GM12878 (cell line): ENCODE results near the gene KBTBD13. TPM values are rescaled to one million over a fixed set of nuclear protein-coding genes. Genes with fewer than 3 reads are reported as not detected.

Experiments used
- ATAC-seq: fragments of 200-7000 bp; cut with Tn5 transposase; 3 replicates; pipeline ENCODE4 v1.9.1; 2020; ENCODE audit warnings: mild to moderate bottlenecking, moderate library complexity
- BruUV-seq: library from RNA; stranded (reverse); fragments of 400-500 nt; replicated peaks from 2 replicates; lab custom pipeline; 2021; lab: Mats Ljungman, UMichigan
- CTCF ChIA-PET: fragments of 300-600 bp; sonication (Branson Sonifier 250); formaldehyde crosslinking; extraction: SDS; loops from one replicate; lab custom pipeline; 2021; ENCODE audit warnings: inconsistent platforms; lab: Yijun Ruan, JAX
- POLR2A ChIA-PET: fragments of 350-600 bp; formaldehyde crosslinking; extraction: SDS; loops from one replicate; lab custom pipeline; 2021; ENCODE audit warnings: inconsistent platforms; lab: Charles Lee
- RAD21 ChIA-PET: fragments of 300-600 bp; sonication (Branson Sonifier 250); formaldehyde crosslinking; loops from one replicate; lab custom pipeline; 2023; ENCODE audit warnings: antibody characterized with exemption; ENCODE audit not compliant: unreplicated experiment; lab: Charles Lee
- SMC1A ChIA-PET: fragments of 300-600 bp; sonication (Branson Sonifier 250); formaldehyde crosslinking; loops from one replicate; lab custom pipeline; 2023; ENCODE audit not compliant: unreplicated experiment, uncharacterized antibody; lab: Charles Lee
- DNase-seq: peaks from one replicate; pipeline ENCODE4 v3.0.0-alpha.2; 2011; ENCODE audit warnings: low read depth, low spot score
- FAIRE-seq: peaks from 3 replicates; lab custom pipeline; 2011; peaks lifted over from hg19 to GRCh38; lab: Jason Lieb, UNC
- H2AFZ ChIP-seq: 2 replicates; pipeline ENCODE4 v1.6.0; 2011; ENCODE audit warnings: low read depth, low read length, control low read depth; ENCODE audit not compliant: control insufficient read depth
- H3K27ac ChIP-seq: 2 replicates; pipeline ENCODE4 v1.5.1; 2011; ENCODE audit warnings: control low read depth; ENCODE audit not compliant: control insufficient read depth, insufficient read depth
- H3K27me3 ChIP-seq, 2 experiments: replicated peaks in 1 of 2; 2 replicates each; pipeline versions ENCODE4 v1.6.0 to v1.6.1; 2011; ENCODE audit warnings: low read length in 1 of 2; ENCODE audit not compliant: control insufficient read depth in 2 of 2, insufficient read depth in 2 of 2
- H3K36me3 ChIP-seq, 2 experiments: 2 replicates each; pipeline ENCODE4 v1.5.1; 2011; ENCODE audit warnings: low read length in 1 of 2; ENCODE audit not compliant: control insufficient read depth in 2 of 2, insufficient read depth in 2 of 2
- H3K4me1 ChIP-seq: 2 replicates; pipeline ENCODE4 v1.6.1; 2011; ENCODE audit warnings: mild to moderate bottlenecking, low read length, moderate library complexity, mixed read lengths; ENCODE audit not compliant: control insufficient read depth, insufficient read depth
- H3K4me2 ChIP-seq: 2 replicates; pipeline ENCODE4 v1.6.0; 2011; ENCODE audit warnings: control low read depth; ENCODE audit not compliant: control insufficient read depth, insufficient read depth
- H3K4me3 ChIP-seq: fragments of 200-600 bp; sonication (generic); 2 replicates; pipeline ENCODE4 v1.5.1; 2016
- H3K79me2 ChIP-seq: 2 replicates; pipeline ENCODE4 v1.6.0; 2011; ENCODE audit warnings: low read length; ENCODE audit not compliant: control insufficient read depth, insufficient read depth
- H3K9ac ChIP-seq: 2 replicates; pipeline ENCODE4 v1.8.0; 2011; ENCODE audit warnings: low read length, control low read depth, mixed read lengths; ENCODE audit not compliant: control insufficient read depth, insufficient read depth
- H3K9me3 ChIP-seq: replicated peaks from 3 replicates; pipeline ENCODE4 v1.5.1; 2011; ENCODE audit warnings: mild to moderate bottlenecking, low read length; ENCODE audit not compliant: control insufficient read depth, insufficient read depth
- H4K20me1 ChIP-seq: 2 replicates; pipeline ENCODE4 v1.6.0; 2011; ENCODE audit not compliant: control insufficient read depth, insufficient read depth
- BCLAF1 ChIP-seq: fragments of 450-650 bp; IDR thresholded peaks from 2 replicates; pipeline ENCODE4 v1.6.1; 2017; ENCODE audit warnings: antibody characterized with exemption, mild to moderate bottlenecking, moderate library complexity
- BMI1 ChIP-seq: fragments of 450-650 bp; IDR thresholded peaks from 2 replicates; pipeline ENCODE4 v1.6.1; 2016; ENCODE audit warnings: mild to moderate bottlenecking, moderate library complexity, borderline replicate concordance
- E2F8 ChIP-seq: fragments of 450-650 bp; IDR thresholded peaks from 2 replicates; pipeline ENCODE4 v1.6.1; 2018; ENCODE audit warnings: mild to moderate bottlenecking, low read depth, moderate library complexity; ENCODE audit not compliant: partially characterized antibody
- EGR1 ChIP-seq, 2 experiments: IDR thresholded peaks; 1 replicate in 1 of 2; 2 replicates in 1 of 2; pipeline ENCODE4 v1.6.1; 2011 to 2012; ENCODE audit warnings: low read depth in 2 of 2, low read length in 2 of 2, borderline replicate concordance in 1 of 2, mild to moderate bottlenecking in 1 of 2, moderate library complexity in 1 of 2
- ELK1 ChIP-seq: IDR thresholded peaks from 2 replicates; pipeline ENCODE4 v1.6.1; 2012; ENCODE audit warnings: low read depth, low read length, improper control_type of control experiment
- ESRRA ChIP-seq: IDR thresholded peaks from 2 replicates; pipeline ENCODE4 v1.6.1; 2012; ENCODE audit warnings: mild to moderate bottlenecking, low read length, improper control_type of control experiment
- IKZF1 ChIP-seq: fragments of 450-650 bp; conservative IDR thresholded peaks from 2 replicates; pipeline ENCODE4 v1.6.1; 2017; ENCODE audit warnings: antibody characterized with exemption, mild to moderate bottlenecking
- JUND ChIP-seq: IDR thresholded peaks from 2 replicates; pipeline ENCODE4 v1.6.1; 2012; ENCODE audit warnings: low read depth, mild to moderate bottlenecking, low read length, improper control_type of control experiment, moderate library complexity
- MTA2 ChIP-seq: fragments of 450-650 bp; IDR thresholded peaks from 2 replicates; pipeline ENCODE4 v1.6.1; 2016; ENCODE audit warnings: low read depth, mild to moderate bottlenecking, moderate library complexity
- MYC ChIP-seq: IDR thresholded peaks from 2 replicates; pipeline ENCODE4 v1.6.1; 2011; ENCODE audit warnings: mild to moderate bottlenecking, low read length, moderate library complexity, inconsistent platforms; ENCODE audit not compliant: insufficient read depth, insufficient replicate concordance, insufficient read length, severe bottlenecking
- NBN ChIP-seq: fragments of 450-650 bp; IDR thresholded peaks from 2 replicates; pipeline ENCODE4 v1.6.1; 2016
- POLR2A ChIP-seq: IDR thresholded peaks from 2 replicates; pipeline ENCODE4 v1.6.1; 2011; ENCODE audit warnings: low read depth, mild to moderate bottlenecking, low read length
- POLR2AphosphoS5 ChIP-seq: IDR thresholded peaks from 2 replicates; pipeline ENCODE4 v1.6.1; 2011; ENCODE audit warnings: mild to moderate bottlenecking, low read length, inconsistent platforms
- POU2F2 ChIP-seq: IDR thresholded peaks from 3 replicates; pipeline ENCODE4 v1.6.1; 2011; ENCODE audit warnings: low read depth, mild to moderate bottlenecking, low read length, borderline replicate concordance
- ZNF622 ChIP-seq: fragments of 450-650 bp; IDR thresholded peaks from 2 replicates; pipeline ENCODE4 v1.6.1; 2017; ENCODE audit warnings: mild to moderate bottlenecking, inconsistent platforms
- WGBS: methylation state at CpG from one replicate; pipeline ENCODE4 v1.1.6; 2016; ENCODE audit warnings: low lambda C conversion rate; ENCODE audit not compliant: insufficient replicate concordance, insufficient coverage; ENCODE audit errors: missing lambda C conversion rate; 5-methylcytosine and 5-hydroxymethylcytosine counted together
- in situ Hi-C: fragments of 300-500 bp; cut with MboI; formaldehyde crosslinking; loops from 9 replicates; pipeline ENCODE4 v1.14.3; 2018; ENCODE audit warnings: mixed read lengths
- intact Hi-C: fragments of 100-400 bp; cut with micrococcal nuclease; formaldehyde crosslinking; loops from one replicate; pipeline ENCODE4 v1.14.2; 2022; ENCODE audit not compliant: unreplicated experiment
- polyA plus RNA-seq, 11 experiments: library from polyadenylated mRNA; depleted of rRNA in 4 of 11; unstranded in 6 of 11; stranded (reverse) in 5 of 11; fragments of >200 nt; fragmentation: Nextera tagmentation in 4 of 11; fragmentation: Illumina TruSeq in 1 of 11; extraction: Ambion mirVana in 4 of 11; extraction: Trizol in 1 of 11; gene quantifications; 1 replicate in 1 of 11; 2 replicates in 10 of 11; pipeline versions ENCODE4 v1.2.1 to v1.2.3, GENCODE V29; 2011 to 2016; ENCODE audit warnings: inconsistent platforms in 2 of 11, missing spikeins in 2 of 11, low read depth in 1 of 11
- total RNA-seq, 4 experiments: library from RNA; depleted of rRNA in 3 of 4; stranded (reverse); fragments of >200 nt in 3 of 4; fragmentation: Illumina TruSeq in 1 of 4; extraction: Trizol in 1 of 4; gene quantifications; 2 replicates each; pipeline versions ENCODE4 v1.2.1 to v1.2.3, GENCODE V29; 2013 to 2021

KBTBD13 gene
- total and polyA plus RNA-seq, 10 of the 15 experiments (the other 5 are each of a cell fraction or from before 2014, with no cell fraction given) = 0.06 TPM; not detected in 9

- Histone ChIP-seq H3K36me3 (no peaks in the 10 kb centered on the region; a peak in 2 of 4 replicates), H3K9me3 (no peaks in the 10 kb centered on the region), H2AFZ (no peak overlapping the region), H3K79me2 (no peaks in the 10 kb centered on the region), H3K4me1 (no peaks in the 10 kb centered on the region), H3K27ac (no peak overlapping the region), H3K4me2 (no peak overlapping the region), H4K20me1 (no peaks in the 10 kb centered on the region), H3K9ac (no peak overlapping the region), H3K4me3 (no peak overlapping the region), H3K27me3 (no peaks in the 10 kb centered on the region)
- no peak for ATAC-seq
- BruUV-seq = no TSS peak
- in situ Hi-C loops (no loop called here), intact Hi-C loops (no loop called here)
- DNase-seq = no peak
- 81% methylated on average over 5 of the region's 5 CpGs for WGBS
- TF ChIP-seq ELK1 = no peak
- no peak for TF ChIP-seq BMI1
- no peak for TF ChIP-seq NBN
- no peak for TF ChIP-seq IKZF1
- TF ChIP-seq ESRRA = no peak
- no peak for TF ChIP-seq POU2F2
- no peak for TF ChIP-seq ZNF622
- TF ChIP-seq MYC = no peak
- TF ChIP-seq EGR1 (IDR thresholded peaks at IDR 0.05; ENCODE audit: borderline replicate concordance in 1 of 2, low read depth in 2 of 2, low read length in 2 of 2) = no peak
- no peak for TF ChIP-seq JUND
- no peak for TF ChIP-seq MTA2
- TF ChIP-seq POLR2A = no peak
- TF ChIP-seq BCLAF1 = no peak
- TF ChIP-seq POLR2AphosphoS5 = no peak
- no peak for TF ChIP-seq E2F8
- ChIA-PET RAD21 (no interaction called here), POLR2A (no interaction called here), SMC1A (no interaction called here), CTCF (interaction anchor here (0.6 to 1.1 kb wide), 2 partner anchors 12 to 64 kb away, joined by 3 to 4 read pairs; no protein-coding TSS in a partner anchor)
- no peak for FAIRE-seq
Measured at GRCh38 chr15:65095011-65095746, 18.6 kb downstream of the KBTBD13 start.
